HepG2 (cell line): ENCODE data around the gene ARTN. TPM values are rescaled to one million over a fixed set of nuclear protein-coding genes. Genes with fewer than 3 reads are reported as not detected.

Experiments used
- ATAC-seq: fragments of 200-7000 bp; cut with Tn5 transposase; 3 replicates; pipeline ENCODE4 v1.9.1; 2020; ENCODE audit warnings: mild to moderate bottlenecking, moderate library complexity
- BruUV-seq: library from RNA; stranded (reverse); fragments of 400-500 nt; replicated peaks from 2 replicates; lab custom pipeline; 2021; lab: Mats Ljungman, UMichigan
- CTCF ChIA-PET: fragments of 300-600 bp; formaldehyde crosslinking; extraction: SDS; loops from one replicate; lab custom pipeline; 2021; ENCODE audit warnings: low total read pairs, inconsistent platforms, low intra/inter-chr PET ratio; lab: Yijun Ruan, JAX
- POLR2A ChIA-PET: fragments of 350-600 bp; sonication (Branson Sonifier 250); formaldehyde crosslinking; loops from one replicate; lab custom pipeline; 2020; ENCODE audit warnings: antibody characterized with exemption, inconsistent platforms; lab: Yijun Ruan, JAX
- DNase-seq: peaks from one replicate; pipeline ENCODE4 v3.0.0-alpha.2; 2015; ENCODE audit warnings: low spot score
- FAIRE-seq: peaks from 3 replicates; lab custom pipeline; 2011; peaks lifted over from hg19 to GRCh38; lab: Jason Lieb, UNC
- H2AFZ ChIP-seq: one replicate; pipeline ENCODE4 v1.6.1; 2011; ENCODE audit warnings: low read length, inconsistent platforms
- H3K27ac ChIP-seq: fragments of 300-600 bp; 3 replicates; pipeline ENCODE4 v1.8.0; 2011; ENCODE audit warnings: mixed run types, mild to moderate bottlenecking, mixed read lengths, low read length, inconsistent platforms; ENCODE audit not compliant: insufficient read depth; ENCODE audit errors: extremely low read length
- H3K27me3 ChIP-seq, 2 experiments: fragments of 200-600 bp in 1 of 2; 2 replicates in 1 of 2; 3 replicates in 1 of 2; pipeline versions ENCODE4 v1.6.0 to v1.8.0; 2011; ENCODE audit warnings: low read length in 2 of 2, mild to moderate bottlenecking in 2 of 2, moderate library complexity in 2 of 2, inconsistent platforms in 1 of 2; ENCODE audit not compliant: insufficient read depth in 2 of 2, control insufficient read depth in 1 of 2
- H3K36me3 ChIP-seq, 2 experiments: fragments of 200-600 bp in 1 of 2; replicated peaks in 1 of 2; 2 replicates in 1 of 2; 3 replicates in 1 of 2; pipeline versions ENCODE4 v1.5.1 to v1.8.0; 2011; ENCODE audit warnings: low read length in 2 of 2, inconsistent platforms in 1 of 2; ENCODE audit not compliant: insufficient read depth in 2 of 2, control insufficient read depth in 1 of 2
- H3K4me1 ChIP-seq: 2 replicates; pipeline ENCODE4 v1.5.1; 2012; ENCODE audit warnings: low read length, inconsistent platforms; ENCODE audit not compliant: insufficient read depth
- H3K4me2 ChIP-seq: 2 replicates; pipeline ENCODE4 v1.6.0; 2011; ENCODE audit warnings: low read depth, low read length, inconsistent platforms
- H3K4me3 ChIP-seq, 3 experiments: fragments of 200-600 bp in 1 of 3; sonication (generic), shearing (Covaris generic) in 1 of 3; replicated peaks in 1 of 3; 2 replicates each; pipeline ENCODE4 v1.5.1; 2011 to 2016; ENCODE audit warnings: low read length in 3 of 3, inconsistent platforms in 2 of 3, low read depth in 2 of 3, mild to moderate bottlenecking in 2 of 3, control low read depth in 1 of 3, mixed read lengths in 1 of 3; ENCODE audit not compliant: insufficient read depth in 1 of 3
- H3K79me2 ChIP-seq: one replicate; pipeline ENCODE4 v1.6.1; 2011; ENCODE audit warnings: low read length, inconsistent platforms; ENCODE audit not compliant: insufficient read depth
- H3K9ac ChIP-seq: 2 replicates; pipeline ENCODE4 v1.6.0; 2011; ENCODE audit warnings: mild to moderate bottlenecking, low read depth, low read length, inconsistent platforms; ENCODE audit not compliant: insufficient read depth
- H3K9me3 ChIP-seq: 2 replicates; pipeline ENCODE4 v1.5.1; 2012; ENCODE audit warnings: mild to moderate bottlenecking, low read length
- H4K20me1 ChIP-seq: 2 replicates; pipeline ENCODE4 v1.6.0; 2011; ENCODE audit warnings: inconsistent platforms, mild to moderate bottlenecking, low read length, moderate library complexity; ENCODE audit not compliant: insufficient read depth
- AGO2 ChIP-seq: fragments of 200-400 bp; formaldehyde crosslinking; optimal IDR thresholded peaks from 2 replicates; pipeline ENCODE3; 2017; ENCODE audit warnings: mild to moderate bottlenecking, low read depth, low read length, moderate library complexity
- FOXJ3 ChIP-seq: sonication (generic); formaldehyde crosslinking; IDR thresholded peaks from 2 replicates; pipeline ENCODE4 v1.4.0; 2020; ENCODE audit warnings: missing genetic modification reagents, mild to moderate bottlenecking, borderline replicate concordance
- GTF2F1 ChIP-seq: fragments of 150-350 bp; IDR thresholded peaks from 2 replicates; pipeline ENCODE4 v1.6.1; 2014; ENCODE audit warnings: low read length
- ZNF800 ChIP-seq: sonication (generic); formaldehyde crosslinking; IDR thresholded peaks from 2 replicates; pipeline ENCODE4 v1.4.0; 2020; ENCODE audit warnings: missing genetic modification reagents
- WGBS: methylation state at CpG from one replicate; pipeline ENCODE4 v1.1.6; 2017; ENCODE audit warnings: low lambda C conversion rate; 5-methylcytosine and 5-hydroxymethylcytosine counted together
- in situ Hi-C: cut with HindIII; loops from 2 replicates; pipeline ENCODE4 v1.10.0; 2017; ENCODE audit warnings: low pct_unique_long_range_greater_than_20kb; ENCODE audit not compliant: extremely low pct_ligation_motif_present
- intact Hi-C: fragments of 100-400 bp; cut with micrococcal nuclease; formaldehyde crosslinking; loops from one replicate; pipeline ENCODE4 v1.10.0; 2022; ENCODE audit not compliant: unreplicated experiment
- polyA plus RNA-seq, 8 experiments: library from polyadenylated mRNA; depleted of rRNA in 3 of 8; stranded (reverse) in 7 of 8; unstranded in 1 of 8; fragments of >200 nt; fragmentation: Illumina TruSeq in 4 of 8; extraction: Trizol in 4 of 8; gene quantifications; 2 replicates each; pipeline versions ENCODE4 v1.2.1 to v1.2.3, GENCODE V29; 2011 to 2016; ENCODE audit warnings: low read depth in 4 of 8, missing spikeins in 1 of 8, mixed read lengths in 1 of 8; ENCODE audit not compliant: insufficient read depth in 1 of 8
- total RNA-seq, 5 experiments: library from RNA; depleted of rRNA; stranded (reverse); fragments of >200 nt; fragmentation: Illumina TruSeq; extraction: Trizol; gene quantifications; 2 replicates each; pipeline ENCODE4 v1.2.3, GENCODE V29; 2016; ENCODE audit warnings: low read depth in 1 of 5
- TF ChIP-seq, protein P1 (sequence below): sonication (generic); formaldehyde crosslinking; IDR thresholded peaks from 2 replicates; pipeline ENCODE4 v1.4.0; 2020; ENCODE audit warnings: missing genetic modification reagents, borderline replicate concordance

The ARTN gene
- total and polyA plus RNA-seq, 2 of the 13 experiments (the other 11 are each of a cell fraction or from before 2014, with no cell fraction given): 0.11 to 0.62 TPM

DNA sequence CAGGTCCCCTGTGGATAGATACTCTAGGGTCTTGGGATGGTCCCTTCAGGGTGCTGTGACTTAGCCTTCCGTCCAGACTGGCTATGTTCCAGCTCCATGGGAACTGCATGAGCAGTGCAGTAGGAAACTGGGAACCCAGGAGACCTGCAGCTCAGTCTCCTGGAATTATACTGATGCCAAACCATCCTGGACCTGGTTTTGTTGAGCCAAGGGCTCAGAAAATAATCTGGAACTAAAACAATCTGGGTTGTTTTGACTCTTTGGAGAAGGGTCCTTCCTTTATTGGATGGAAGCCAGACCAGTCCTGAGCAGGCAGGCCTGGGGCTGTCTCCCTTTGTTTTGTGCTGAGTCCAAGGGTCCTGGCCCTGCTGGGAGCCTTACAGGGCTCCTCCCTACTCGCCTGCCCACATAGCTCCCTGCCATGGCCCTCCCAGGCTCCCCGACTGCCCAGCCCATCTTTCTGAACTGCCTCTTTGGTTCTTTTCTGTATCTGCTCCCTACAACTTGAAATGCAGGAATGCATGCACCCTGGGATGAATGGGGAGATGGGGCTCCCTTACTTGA, 14.4 kb downstream of the ARTN start (continued):
- TF ChIP-seq ZNF800 (CRISPR knock-in tag): 0 out of 2 replicates have a peak, but pooled peaks have one; percentile 46
- TF ChIP-seq, protein P1, sequence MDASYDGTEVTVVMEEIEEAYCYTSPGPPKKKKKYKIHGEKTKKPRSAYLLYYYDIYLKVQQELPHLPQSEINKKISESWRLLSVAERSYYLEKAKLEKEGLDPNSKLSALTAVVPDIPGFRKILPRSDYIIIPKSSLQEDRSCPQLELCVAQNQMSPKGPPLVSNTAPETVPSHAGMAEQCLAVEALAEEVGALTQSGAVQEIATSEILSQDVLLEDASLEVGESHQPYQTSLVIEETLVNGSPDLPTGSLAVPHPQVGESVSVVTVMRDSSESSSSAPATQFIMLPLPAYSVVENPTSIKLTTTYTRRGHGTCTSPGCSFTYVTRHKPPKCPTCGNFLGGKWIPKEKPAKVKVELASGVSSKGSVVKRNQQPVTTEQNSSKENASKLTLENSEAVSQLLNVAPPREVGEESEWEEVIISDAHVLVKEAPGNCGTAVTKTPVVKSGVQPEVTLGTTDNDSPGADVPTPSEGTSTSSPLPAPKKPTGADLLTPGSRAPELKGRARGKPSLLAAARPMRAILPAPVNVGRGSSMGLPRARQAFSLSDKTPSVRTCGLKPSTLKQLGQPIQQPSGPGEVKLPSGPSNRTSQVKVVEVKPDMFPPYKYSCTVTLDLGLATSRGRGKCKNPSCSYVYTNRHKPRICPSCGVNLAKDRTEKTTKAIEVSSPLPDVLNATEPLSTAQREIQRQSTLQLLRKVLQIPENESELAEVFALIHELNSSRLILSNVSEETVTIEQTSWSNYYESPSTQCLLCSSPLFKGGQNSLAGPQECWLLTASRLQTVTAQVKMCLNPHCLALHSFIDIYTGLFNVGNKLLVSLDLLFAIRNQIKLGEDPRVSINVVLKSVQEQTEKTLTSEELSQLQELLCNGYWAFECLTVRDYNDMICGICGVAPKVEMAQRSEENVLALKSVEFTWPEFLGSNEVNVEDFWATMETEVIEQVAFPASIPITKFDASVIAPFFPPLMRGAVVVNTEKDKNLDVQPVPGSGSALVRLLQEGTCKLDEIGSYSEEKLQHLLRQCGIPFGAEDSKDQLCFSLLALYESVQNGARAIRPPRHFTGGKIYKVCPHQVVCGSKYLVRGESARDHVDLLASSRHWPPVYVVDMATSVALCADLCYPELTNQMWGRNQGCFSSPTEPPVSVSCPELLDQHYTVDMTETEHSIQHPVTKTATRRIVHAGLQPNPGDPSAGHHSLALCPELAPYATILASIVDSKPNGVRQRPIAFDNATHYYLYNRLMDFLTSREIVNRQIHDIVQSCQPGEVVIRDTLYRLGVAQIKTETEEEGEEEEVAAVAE: 0 out of 2 replicates have a peak, but pooled peaks have one; percentile 28
- TF ChIP-seq FOXJ3 (CRISPR knock-in tag): no peak
- TF ChIP-seq, all 625 proteins: peak for 22

GRCh38 chr1:43949678-43950077, 16.1 kb downstream of the ARTN start:
- no peaks in the 10 kb centered on the region; a peak in 1 of 5 replicates for H3K27me3 ChIP-seq
- H3K9ac ChIP-seq: no peak overlapping the region
- peaks cover 11% of the 10 kb centered on the region for H3K79me2 ChIP-seq
- POLR2A ChIA-PET: interaction anchor here (1.3 to 5.0 kb wide), 2 partner anchors 14 to 20 kb away, joined by 3 to 38 read pairs; partner anchors contain the start of gene DPH2
- no peak overlapping the region for H3K4me2 ChIP-seq
- DNase-seq (no peak), FAIRE-seq (no peak), ATAC-seq (no peak)
- no peak overlapping the region for H3K27ac ChIP-seq
- WGBS: 100% methylated on average over 1 of the region's 13 CpGs
- no peak overlapping the region for H3K4me3 ChIP-seq
- no peaks in the 10 kb centered on the region for H4K20me1 ChIP-seq
- in situ Hi-C loops (no loop called here), intact Hi-C loops (loop anchor here (5.0 kb wide), 1 partner anchor 242 kb away; the partner anchor contains the start of gene ST3GAL3)
- no peak for TF ChIP-seq GTF2F1
- peak; percentile 26 for TF ChIP-seq AGO2
- peaks cover 25% of the 10 kb centered on the region for H3K4me1 ChIP-seq
- no peak overlapping the region for H2AFZ ChIP-seq
- no TSS peak for BruUV-seq
- no peaks in the 10 kb centered on the region for H3K9me3 ChIP-seq
- CTCF ChIA-PET: no interaction called here
- no peaks in the 10 kb centered on the region; a peak in 1 of 5 replicates for H3K36me3 ChIP-seq
